SK-N-MC (cell line): Measurements from ENCODE around the gene GRIK4.

Source experiments
- EZH2 ChIP-seq: fragments of 200-600 bp; sonication (generic); IDR thresholded peaks from one replicate; pipeline ENCODE4 v1.6.1; 2017; ENCODE audit warnings: antibody characterized with exemption
- FOXP2 ChIP-seq: optimal IDR thresholded peaks from 2 replicates; pipeline ENCODE3; 2011; ENCODE audit warnings: mild to moderate bottlenecking, moderate library complexity; ENCODE audit not compliant: insufficient read depth; ENCODE audit errors: extremely low read length, control extremely low read depth
- POLR2AphosphoS5 ChIP-seq: IDR thresholded peaks from 2 replicates; pipeline ENCODE4 v1.6.1; 2012; ENCODE audit warnings: mild to moderate bottlenecking, low read depth, low read length, borderline replicate concordance

DNA sequence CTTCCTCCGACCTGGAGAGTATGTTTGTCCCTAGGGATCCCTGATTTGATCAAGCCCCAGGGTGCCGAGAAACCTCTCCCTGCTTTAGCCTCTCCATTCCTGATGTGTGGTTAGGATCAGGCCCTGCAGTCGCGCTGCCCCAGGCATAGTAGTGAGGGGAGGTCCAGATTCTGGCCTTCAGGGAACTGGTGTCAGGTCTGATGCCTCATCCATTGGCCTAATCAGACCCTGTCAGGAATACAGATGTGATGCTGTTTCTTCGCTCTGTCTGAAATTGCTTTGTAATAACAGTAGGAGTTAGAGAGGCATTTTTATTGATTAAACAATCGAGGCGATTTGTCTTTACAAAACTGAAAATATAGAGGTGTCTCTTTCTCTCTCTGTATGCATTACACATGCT is 75.2 kb downstream of the GRIK4 start:
- TF ChIP-seq EZH2 (no peak), POLR2AphosphoS5 (no peak), FOXP2 (no peak)
